ENCODE measurements around the gene TMEM14A.
"Not testable (repeated sequence)": the region's sequence is repeated elsewhere in the genome, so short reads cannot be mapped to it uniquely, and the experiment has no call there.

Gene TMEM14A

GRCh38 chr6:52706001-52706400 is 35.1 kb downstream of the TMEM14A start:
- Histone ChIP-seq H3K9ac (ENCODE audit: low read length) (no peak overlapping the region), H4K20me1 (ENCODE audit: insufficient read depth, low read length) (no peaks in the 10 kb centered on the region), H3K27me3 (ENCODE audit: low read depth, low read length) (0 out of 2 replicates have a peak, but pooled peaks cover 2% of the 10 kb centered on the region), H3K4me1 (ENCODE audit: low read length) (no peaks in the 10 kb centered on the region), H3K27ac (ENCODE audit: low read length) (no peak overlapping the region), H3K4me3 (ENCODE audit: low read length) (no peak overlapping the region), H3K36me3 (replicated peaks; ENCODE audit: low read depth, low read length) (no peaks in the 10 kb centered on the region), H2AFZ (ENCODE audit: low read depth, low read length) (no peak overlapping the region), H3K4me2 (ENCODE audit: low read length) (no peak overlapping the region), H3K9me3 (ENCODE audit: insufficient read depth, low read length) (peaks cover 4% of the 10 kb centered on the region; the same call in 1 of the 2 replicates), H3K79me2 (ENCODE audit: low read length) (no peaks in the 10 kb centered on the region)
- TF ChIP-seq CTCF (IDR thresholded peaks at IDR 0.05; ENCODE audit: low read depth, low read length) (no peak), EZH2phosphoT487 (IDR thresholded peaks at IDR 0.05; ENCODE audit: low read depth) (no peak)

GRCh38 chr6:52707963-52708680 is 37.2 kb downstream of the TMEM14A start:
- Histone ChIP-seq H3K4me2 (ENCODE audit: low read length) (no peak overlapping the region), H4K20me1 (ENCODE audit: insufficient read depth, low read length) (no peaks in the 10 kb centered on the region), H3K4me3 (ENCODE audit: low read length) (no peak overlapping the region), H3K4me1 (ENCODE audit: low read length) (no peaks in the 10 kb centered on the region), H3K79me2 (ENCODE audit: low read length) (no peaks in the 10 kb centered on the region), H3K9ac (ENCODE audit: low read length) (no peak overlapping the region), H3K36me3 (replicated peaks; ENCODE audit: low read depth, low read length) (no peaks in the 10 kb centered on the region), H2AFZ (ENCODE audit: low read depth, low read length) (no peak overlapping the region), H3K9me3 (ENCODE audit: insufficient read depth, low read length) (peaks cover 4% of the 10 kb centered on the region; the same call in 1 of the 2 replicates), H3K27me3 (ENCODE audit: low read depth, low read length) (no peaks in the 10 kb centered on the region), H3K27ac (ENCODE audit: low read length) (no peak overlapping the region)
- TF ChIP-seq CTCF (IDR thresholded peaks at IDR 0.05; ENCODE audit: low read depth, low read length), result no peak

GRCh38 chr6:52712136-52712535 is 41.2 kb downstream of the TMEM14A start:
- H3K4me3 ChIP-seq (ENCODE audit: low read length), result no peak overlapping the region
- H3K79me2 ChIP-seq (ENCODE audit: low read length), result no peaks in the 10 kb centered on the region
- H3K27ac ChIP-seq (ENCODE audit: low read length), result no peak overlapping the region
- no peaks in the 10 kb centered on the region for H4K20me1 ChIP-seq (ENCODE audit: insufficient read depth, low read length)
- no peaks in the 10 kb centered on the region for H3K27me3 ChIP-seq (ENCODE audit: low read depth, low read length)
- no peak overlapping the region for H3K4me2 ChIP-seq (ENCODE audit: low read length)
- TF ChIP-seq CTCF (IDR thresholded peaks at IDR 0.05; ENCODE audit: low read depth, low read length), result no peak
- TF ChIP-seq EZH2phosphoT487 (IDR thresholded peaks at IDR 0.05; ENCODE audit: low read depth), result no peak
- H2AFZ ChIP-seq (ENCODE audit: low read depth, low read length), result no peak overlapping the region
- no peaks in the 10 kb centered on the region for H3K36me3 ChIP-seq (replicated peaks; ENCODE audit: low read depth, low read length)
- no peaks in the 10 kb centered on the region for H3K4me1 ChIP-seq (ENCODE audit: low read length)
- H3K9ac ChIP-seq (ENCODE audit: low read length), result no peak overlapping the region
- H3K9me3 ChIP-seq (ENCODE audit: insufficient read depth, low read length), result peaks cover 4% of the 10 kb centered on the region; the same call in 1 of the 2 replicates

GRCh38 chr6:52714761-52715160 is 43.8 kb downstream of the TMEM14A start:
- H3K9ac ChIP-seq (ENCODE audit: low read length); H4K20me1 ChIP-seq (ENCODE audit: insufficient read depth, low read length); H3K9me3 ChIP-seq (ENCODE audit: insufficient read depth, low read length); H3K4me1 ChIP-seq (ENCODE audit: low read length); H3K36me3 ChIP-seq (replicated peaks; ENCODE audit: low read depth, low read length); H2AFZ ChIP-seq (ENCODE audit: low read depth, low read length); H3K4me3 ChIP-seq (ENCODE audit: low read length); H3K27me3 ChIP-seq (ENCODE audit: low read depth, low read length); H3K79me2 ChIP-seq (ENCODE audit: low read length); H3K27ac ChIP-seq (ENCODE audit: low read length); H3K4me2 ChIP-seq (ENCODE audit: low read length): not testable (repeated sequence)

All from OCI-LY3 (cell line).